ENCODE results near the gene EXOC4.

EXOC4 gene

DNA sequence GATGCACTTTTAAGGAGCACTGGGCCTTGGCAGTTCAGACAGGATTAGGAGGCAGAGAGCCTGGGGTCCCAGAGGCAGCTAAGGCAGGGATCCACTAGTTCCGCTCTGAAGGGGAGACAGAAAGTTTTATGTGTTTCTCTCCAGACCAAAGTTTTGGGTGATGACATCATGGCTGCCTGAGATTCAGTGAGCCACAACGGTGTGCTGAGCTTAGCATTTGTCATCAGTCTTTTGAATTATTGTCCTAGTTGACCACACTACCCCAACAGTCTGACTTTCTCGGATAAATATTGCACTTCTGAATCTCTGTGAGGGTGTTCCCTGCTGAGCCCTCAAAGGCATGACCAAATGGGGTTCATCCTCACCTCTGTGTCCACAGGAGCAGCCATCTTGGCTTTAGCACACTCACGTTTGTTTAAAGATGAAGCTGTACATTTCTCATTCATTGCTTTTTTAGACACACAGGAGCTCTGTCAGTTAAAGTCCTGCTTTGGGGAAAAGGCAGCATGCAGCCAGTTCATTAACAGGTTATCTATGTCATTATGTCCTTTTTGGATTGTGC is 576.5 kb downstream of the EXOC4 start:
- DNase-seq (ENCODE audit: low spot score) = no peak

DNA sequence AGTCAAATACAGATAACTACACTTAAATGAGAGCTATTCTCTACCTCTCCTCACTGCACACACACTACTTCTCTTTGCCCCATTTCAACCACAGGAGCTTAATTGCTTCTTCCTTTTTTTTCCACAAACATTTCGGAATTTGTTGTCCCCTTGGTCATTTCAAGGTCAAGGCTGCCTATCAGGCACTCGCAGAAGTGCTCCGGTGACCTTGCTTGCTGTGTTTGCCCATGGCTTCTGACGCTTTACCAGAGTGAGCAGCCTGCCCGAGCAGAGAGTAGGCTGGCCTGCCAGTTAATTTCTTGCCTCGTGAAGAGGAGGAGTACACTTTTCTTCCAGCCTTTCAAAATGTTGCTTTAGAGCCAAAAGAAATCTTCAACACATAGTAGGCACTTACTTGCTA is 577.2 kb downstream of the EXOC4 start:
- no peak for DNase-seq (ENCODE audit: low spot score)

DNA sequence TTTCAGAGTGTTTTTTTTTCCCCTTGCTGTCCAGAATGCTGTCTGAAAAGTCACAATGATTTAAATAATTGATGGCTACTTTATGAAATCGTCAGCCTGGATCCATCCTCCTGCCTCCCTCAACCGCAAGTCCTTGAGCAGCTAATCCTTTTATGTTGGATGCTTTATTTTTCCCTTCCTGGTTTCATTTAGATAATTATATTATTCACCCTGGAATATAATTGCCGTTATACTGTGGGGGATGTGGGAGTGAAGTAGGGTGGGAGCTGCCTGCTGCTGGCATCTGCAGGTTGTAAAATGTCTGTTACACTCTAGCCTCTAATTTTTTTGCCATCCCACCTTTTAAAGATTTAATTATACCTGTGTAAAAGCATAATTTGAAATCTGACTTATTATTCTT is 583.8 kb downstream of the EXOC4 start:
- no peak for DNase-seq (ENCODE audit: low spot score)

DNA sequence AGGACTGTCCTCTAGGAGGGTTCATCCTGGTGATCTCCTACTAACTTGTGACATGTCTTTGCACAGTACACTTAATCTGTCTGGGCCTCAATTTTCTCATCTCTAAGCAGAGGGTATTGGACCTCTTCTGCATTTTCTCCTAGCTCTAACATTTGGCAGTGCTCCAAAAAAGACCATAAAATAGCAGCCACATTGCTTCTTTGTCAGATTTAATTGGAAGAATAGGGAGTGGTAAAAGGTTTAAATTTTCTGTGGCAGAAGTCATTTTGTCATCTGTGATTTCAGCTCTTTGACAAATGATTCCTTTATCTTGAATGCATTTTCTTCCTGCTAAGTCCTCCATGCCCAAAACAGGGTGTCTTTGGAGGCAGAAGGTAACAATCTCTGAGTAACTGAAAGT is 584.3 kb downstream of the EXOC4 start:
- DNase-seq (ENCODE audit: low spot score) = no peak

DNA sequence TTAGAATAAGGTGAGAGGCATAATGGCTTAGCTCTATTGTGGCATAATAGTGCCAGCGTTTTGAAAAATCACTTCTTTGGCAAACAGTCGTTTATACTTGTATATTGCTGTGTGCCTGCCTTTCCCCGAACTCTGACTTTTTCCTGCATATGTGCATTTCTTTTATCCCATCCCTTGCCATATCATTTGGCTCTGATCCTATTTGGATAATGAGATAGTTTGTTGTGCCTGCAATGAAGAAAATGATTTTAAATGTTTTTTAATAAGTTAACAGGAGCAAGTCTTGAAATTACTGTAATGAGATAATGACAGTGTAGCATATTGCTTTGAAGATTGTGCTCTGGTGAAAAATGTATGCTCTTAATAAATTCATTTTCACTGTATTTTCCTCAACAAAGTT is 586.2 kb downstream of the EXOC4 start:
- DNase-seq (ENCODE audit: low spot score) = no peak

DNA sequence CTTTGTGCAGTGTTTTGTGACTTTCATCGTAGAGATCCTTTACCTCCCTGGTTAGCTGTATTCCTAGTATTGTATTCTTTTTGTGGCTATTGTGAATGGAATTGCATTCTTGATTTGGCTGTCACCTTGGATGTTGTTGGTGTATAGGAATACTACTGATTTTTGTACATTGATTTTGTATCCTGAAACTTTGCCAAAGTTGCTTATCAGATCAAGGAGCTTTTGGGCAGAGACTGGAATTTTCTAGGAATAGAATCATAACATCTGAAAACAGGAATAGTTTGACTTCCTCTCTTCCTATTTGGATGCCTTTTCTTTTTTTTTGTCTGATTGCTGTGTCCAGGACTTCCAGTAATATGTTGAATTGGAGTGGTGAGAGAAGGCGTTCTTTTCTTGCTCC is 590.5 kb downstream of the EXOC4 start:
- no peak for DNase-seq (ENCODE audit: low spot score)

DNA sequence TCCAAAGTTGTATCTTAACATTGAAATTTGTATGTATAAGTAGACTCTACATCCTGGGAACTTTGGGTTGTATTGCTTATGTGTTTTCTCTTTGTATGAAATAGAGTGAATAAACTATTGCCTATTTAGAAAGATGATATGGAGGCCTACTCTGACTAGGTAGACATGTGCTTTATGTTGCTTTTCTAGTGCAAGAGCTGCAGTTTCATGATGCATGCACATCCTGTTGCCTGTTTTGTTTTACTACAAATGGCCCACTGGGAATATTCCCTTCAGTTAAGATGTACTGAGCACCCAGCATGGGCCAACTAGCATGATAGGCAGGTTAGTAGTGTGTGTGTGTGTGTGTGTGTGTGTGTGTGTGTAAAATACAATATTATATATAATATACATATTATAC is 592.1 kb downstream of the EXOC4 start:
- no peak for DNase-seq (ENCODE audit: low spot score)

DNA sequence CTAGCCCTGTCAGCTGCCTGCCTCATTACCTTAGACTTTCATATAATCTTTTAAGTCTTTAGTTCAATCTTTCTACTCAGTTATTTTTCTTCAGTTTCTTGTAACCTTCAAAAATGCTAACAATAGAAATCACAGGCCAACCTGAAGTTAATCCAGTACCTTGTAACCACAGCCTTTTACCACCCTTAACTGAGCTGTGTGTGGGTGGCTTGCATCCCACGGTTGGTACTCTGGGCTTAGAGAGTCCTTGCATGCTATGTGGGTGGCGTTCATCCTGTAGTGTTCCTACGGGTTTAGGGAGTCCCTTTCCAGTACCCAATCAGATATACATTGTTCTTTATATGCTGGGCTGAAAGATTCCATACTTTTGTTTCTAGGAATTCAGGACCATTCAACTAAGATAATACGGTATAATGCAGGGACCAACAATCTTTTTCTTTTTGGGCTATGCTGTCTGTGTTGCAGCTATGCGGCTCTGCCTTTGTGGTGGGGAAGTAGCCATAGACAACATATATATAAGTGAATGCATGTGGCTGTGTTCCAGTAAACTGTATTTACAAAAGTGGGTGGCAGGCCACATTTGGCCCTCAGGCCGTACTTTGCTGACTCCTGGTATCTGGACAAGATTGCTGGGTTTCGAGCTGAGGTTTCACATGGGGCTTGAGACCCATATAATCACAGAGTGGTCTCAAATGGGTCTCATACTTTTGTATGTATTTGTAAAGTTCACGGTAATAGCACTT is 593.5 kb downstream of the EXOC4 start:
- DNase-seq (ENCODE audit: low spot score) = no peak

DNA sequence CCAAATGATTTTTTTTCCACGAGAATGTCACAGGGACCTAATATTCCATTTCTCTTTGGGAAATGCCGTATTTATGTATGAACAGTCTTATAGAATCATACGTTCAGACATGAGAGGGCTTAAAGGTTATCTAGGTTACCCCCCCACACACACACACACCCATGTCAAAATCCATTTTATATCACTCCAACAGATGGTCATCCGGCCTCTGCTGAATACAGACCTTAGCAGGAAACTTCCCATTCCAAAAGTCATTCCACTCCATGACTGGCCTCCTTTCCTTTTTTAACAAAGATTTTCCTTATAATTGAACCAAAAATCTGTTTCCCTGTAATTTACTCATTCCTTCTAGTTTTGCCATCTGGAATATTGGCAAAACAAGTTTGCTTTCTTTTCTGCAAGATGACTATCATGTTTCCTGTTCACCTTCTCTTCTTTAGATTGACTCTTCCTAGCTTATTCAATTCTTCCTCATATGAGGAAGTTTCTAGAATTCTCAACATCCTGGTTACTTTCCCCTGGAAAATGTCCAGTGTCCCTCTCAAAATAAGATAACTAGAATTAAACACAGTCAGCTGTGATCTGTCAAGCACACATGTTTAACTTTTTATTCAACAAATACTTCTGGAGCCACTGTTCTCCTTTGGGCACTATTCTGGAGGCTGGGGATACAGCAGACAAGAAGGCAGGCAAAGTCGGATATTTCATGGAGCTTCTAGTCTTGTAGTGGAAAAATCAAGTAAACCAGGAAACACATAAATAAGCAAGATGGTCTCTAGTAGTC is 597.8 kb downstream of the EXOC4 start:
- DNase-seq (ENCODE audit: low spot score) = no peak

DNA sequence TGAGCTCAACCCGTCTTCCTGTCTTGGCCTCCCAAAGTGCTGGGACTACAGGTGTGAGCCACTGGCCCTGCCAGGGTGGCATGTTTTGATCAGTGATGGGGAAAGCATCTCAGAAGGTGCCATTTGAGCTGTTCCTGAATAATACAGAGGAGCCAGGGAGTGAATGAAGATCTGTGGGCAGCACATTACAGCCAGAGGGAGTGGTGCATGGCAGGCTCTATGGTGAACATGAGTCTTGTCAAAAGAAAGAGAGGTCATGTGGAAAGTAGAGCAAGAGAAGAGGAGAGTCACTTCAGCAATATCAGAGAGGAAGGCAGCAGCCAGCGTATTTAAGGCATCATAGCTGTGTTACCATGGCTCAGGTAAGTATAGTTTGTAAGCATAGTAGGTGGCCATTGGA is 598.5 kb downstream of the EXOC4 start:
- no peak for DNase-seq (ENCODE audit: low spot score)

DNA sequence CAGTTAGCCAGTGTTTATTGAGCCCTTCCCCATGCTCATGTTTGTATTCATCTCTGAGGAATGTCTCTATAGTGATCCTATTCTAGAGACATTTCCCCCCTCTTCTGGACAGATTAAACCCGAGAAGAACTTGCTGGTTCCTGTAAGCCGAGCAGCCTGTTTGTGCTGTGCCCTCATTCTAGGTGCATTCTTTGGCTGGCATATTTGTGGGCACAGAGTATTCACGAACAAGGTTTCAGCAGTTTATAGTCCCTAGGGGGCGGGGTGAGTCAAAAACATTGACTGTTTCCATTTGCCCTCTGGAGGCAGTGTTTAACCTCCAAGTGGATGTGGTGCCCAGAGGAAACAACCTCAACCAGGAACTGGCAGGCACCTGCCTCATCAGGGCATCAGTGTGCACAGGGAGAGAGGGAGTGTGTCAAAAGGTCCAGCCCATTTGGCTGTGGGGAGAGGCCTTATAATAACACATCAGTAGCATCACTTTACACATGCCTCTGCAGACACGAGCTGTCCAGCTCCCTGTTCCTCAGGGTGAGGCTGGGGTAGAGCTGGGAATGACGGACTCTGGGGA is 600.9 kb downstream of the EXOC4 start:
- DNase-seq (ENCODE audit: low spot score) = peak; percentile 3

DNA sequence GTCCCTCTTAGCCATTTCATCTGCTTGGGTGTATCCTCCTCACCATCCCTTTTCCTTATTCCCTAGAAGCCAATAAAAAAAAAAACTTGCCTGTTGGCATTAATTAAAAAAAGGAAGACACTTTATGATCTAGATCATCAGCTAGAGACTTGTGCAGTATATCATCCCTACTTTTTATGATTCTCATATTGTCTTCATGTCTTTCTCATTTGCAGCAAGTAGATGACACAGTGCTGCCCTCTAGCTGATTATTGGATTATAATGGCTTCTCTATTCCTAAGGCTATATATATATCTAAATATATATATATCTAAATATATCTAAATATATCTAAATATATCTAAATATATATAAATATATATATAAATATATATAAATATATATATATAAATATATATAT is 601.9 kb downstream of the EXOC4 start:
- peak; percentile 7 for DNase-seq (ENCODE audit: low spot score)

DNA sequence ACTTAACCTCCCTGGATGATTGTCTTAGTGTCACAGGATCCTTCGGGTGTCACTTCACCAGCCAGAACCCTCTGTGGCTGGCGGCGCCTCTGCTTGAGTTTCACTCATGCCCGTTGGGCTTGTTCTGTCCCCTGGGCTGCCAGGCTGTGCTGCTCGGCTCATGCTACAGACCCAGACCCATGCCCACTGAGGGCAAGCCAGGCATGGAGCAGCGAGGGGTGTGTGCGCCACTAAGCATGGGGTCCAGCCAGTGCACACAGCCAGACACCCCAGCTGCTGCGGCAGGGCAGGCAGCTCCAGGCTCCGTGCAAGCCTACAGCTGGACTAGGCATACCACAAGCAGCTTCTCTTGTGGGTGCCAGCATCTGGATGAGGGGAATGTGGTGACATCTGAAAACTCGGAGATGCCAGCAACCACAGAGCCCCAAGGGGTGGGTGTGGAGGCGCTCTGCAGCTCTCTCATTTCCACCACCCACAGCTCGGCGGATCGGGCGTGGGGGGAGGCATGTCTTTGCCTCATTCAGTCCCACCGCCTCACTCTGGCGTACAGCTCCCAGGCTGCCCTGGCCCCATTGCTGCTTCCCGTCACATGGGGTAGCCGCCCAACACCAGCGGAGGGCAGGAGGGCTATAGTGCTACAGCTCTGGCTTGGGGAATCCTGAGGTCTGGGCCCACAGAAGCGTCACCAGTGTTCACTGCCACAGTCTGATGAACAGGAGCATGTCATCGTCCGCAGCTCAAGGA is 604.7 kb downstream of the EXOC4 start:
- DNase-seq (ENCODE audit: low spot score) = no peak

DNA sequence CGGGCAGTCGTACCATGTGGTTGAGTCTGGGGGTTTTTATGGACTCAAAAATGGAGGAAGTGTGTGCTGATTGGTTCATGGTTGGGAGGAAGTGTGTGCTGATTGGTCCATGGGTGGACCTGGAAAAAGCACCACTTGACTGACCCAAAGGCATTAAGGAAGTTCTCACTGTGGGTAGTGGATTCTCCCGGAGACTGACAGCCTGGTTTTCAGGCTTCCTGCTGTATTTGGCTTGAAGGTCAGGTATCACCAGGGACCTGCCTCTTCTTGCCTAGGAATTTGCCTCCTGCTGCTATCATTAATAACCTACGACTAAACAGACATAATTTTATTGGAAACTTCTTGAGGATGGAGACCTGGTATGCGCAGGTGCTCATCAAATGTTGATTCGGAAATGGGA is 605.4 kb downstream of the EXOC4 start:
- no peak for DNase-seq (ENCODE audit: low spot score)

DNA sequence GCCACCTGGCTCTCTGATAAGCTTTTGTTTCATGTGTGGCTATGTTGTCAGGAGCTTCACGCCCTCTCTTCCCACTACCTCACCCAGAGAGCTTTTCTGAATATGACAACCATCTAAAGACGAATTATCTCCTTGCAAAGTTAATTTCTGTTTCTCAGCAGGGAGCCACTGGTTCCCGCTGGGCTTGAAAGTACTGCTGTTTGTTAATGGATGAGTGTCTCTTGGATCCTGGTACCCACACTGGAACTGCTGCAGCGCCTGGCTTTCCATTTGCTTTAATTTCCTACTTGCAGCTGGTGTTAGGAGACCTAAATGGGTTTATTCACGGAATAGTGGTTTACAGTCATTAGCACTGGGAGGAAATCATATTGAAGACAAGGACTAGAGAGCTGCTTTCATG is 606.4 kb downstream of the EXOC4 start:
- no peak for DNase-seq (ENCODE audit: low spot score)

DNA sequence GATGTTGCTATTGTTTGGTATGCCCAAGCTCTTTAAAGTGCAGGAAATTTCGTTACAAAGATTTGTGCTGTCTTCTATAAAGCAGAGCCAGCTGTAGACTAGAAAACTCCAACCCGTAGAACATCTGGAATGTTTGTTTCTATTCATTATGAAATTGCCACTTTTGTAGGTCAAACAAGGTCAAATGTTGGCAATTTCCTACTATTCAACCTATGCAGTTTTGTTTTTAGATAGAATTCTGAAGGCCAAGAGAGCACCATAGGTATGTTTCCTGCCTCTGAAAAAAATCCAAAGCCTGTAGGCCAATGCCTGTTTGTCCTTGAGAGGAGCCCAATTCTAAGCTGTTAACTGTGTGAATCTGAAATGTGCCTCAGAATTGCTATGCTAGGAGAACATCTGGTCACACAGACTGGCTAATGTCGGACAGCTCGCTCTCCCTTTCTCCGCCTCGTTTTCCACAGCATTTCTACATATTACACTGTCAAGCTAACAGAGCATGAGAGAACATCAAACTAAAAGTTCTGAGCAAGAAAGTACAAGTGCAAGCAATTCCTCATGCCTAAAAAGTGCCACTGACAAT is 607.1 kb downstream of the EXOC4 start:
- DNase-seq (ENCODE audit: low spot score) = no peak

DNA sequence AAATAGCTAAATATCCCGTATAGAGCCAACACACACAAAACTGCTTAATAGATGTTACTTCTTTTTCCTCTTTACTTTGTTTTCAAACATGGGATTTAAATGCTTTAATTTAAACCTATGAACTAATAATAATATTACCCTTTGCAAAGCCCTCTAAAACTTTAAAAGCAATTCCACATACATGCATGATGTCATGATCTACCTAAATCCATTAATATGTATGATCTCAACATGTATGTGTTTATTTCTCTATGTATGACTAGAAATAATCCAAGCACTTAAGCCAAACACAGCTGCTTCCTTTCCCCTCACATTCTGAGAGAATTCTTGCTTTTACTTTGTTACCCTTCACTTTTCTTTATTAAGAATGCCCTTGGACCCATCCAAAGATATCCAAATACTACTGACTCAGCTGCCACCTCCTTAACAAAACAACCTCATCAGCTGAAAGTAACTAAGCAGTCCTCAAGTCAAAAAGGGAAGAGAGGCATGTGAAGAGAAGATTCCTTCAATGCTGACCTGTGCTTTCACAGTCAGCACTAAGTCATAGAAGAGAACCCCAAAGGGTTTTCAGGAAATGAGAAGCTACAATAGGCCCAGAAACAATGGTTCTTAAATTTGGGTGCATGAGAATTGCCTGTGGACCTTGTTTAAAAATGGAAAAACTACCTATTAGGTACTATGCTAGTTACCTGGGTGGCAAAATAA is 607.9 kb downstream of the EXOC4 start:
- DNase-seq (ENCODE audit: low spot score) = no peak

DNA sequence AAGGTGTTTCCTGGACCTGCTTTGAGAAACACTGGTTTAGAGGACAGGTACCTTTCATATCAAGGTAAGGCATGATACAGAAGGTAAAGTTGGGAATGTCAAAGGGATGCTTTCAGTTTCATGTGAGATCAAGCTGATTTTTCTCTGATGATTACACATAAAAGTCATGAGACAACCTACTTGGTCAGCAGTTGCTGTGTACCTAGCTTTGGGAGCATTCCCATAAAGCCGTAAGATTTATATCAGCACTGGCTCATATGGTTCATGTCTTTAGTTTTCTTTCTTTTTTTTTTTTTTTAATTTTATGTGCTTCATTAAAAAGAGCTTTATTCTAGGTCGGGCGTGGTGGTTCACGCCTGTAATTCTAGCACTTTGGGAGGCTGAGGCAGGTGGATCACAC is 609.0 kb downstream of the EXOC4 start:
- DNase-seq (ENCODE audit: low spot score) = no peak

DNA sequence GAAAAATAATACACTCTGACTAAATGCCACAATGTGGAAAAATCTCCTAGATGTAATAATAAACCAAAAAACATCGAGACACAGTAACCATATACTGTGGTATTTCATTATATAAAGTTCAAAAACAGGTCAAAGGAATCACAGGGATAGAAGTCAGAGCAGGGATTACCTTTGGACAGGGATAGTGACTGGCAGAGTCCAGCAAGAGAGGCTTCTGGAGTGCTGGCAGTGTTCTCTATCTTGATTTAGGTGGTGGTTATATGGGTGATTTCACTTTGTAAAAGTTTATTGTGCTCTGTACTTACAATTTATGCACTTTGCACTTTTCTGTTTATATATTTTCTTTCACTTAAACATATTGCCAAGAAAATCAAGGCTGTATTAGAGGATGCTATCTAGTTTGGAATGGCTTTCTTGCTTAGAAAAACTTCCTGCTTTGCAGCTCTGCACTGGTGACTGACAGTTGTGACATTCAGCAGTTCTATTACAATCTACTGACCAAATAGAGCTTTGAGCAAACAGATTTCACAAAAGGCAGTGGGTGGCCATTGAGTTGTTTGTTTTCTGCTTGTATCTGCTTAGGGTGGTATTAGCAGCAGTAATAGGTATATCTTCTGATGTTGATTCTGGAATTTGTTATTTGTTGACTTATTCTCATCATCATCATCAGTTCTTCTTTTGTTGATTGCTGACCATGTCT is 610.6 kb downstream of the EXOC4 start:
- DNase-seq (ENCODE audit: low spot score) = no peak

DNA sequence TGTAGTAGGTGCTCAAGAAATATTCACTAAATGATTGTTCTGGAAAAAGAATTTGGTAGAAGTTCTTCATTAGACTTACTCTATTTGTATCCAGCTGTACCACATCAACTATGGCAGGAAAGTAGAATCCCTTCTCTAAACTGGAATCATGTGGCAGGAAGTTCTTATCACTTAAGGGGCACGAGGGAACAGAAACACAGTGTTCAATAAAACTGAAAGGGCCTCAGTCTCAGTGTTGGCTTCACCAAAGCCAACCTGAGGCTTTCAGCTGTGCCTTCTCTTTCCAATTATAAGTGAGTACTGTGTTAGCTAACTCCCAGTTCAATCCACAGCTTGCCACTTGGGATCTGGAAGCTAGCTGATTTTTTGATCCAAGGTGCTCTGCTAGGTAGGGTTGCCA is 616.7 kb downstream of the EXOC4 start:
- no peak for DNase-seq (ENCODE audit: low spot score)

DNA sequence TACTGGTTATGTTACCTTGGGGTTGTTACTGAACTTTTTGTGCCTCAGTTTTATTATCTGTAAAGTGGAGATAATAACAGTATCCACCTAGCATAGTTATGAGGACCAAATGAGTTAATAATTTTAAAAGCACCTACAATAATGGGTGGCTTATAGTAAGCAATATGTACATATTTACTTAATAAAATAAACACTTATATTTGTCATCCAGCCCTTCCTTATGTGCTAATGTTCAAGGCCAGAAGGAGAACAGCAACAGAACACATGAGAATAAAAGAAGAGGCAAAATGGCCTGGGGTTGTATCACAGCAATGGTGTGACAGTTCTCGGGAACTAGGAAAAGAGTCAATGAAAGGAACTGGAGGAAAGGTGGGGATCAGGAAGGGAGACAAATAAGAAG is 618.9 kb downstream of the EXOC4 start:
- DNase-seq (ENCODE audit: low spot score) = no peak
